B cell (primary cell): ENCODE results near the gene SRRM1. TPM values are rescaled to one million over a fixed set of nuclear protein-coding genes. Genes with fewer than 3 reads are reported as not detected.

Experiments
- ATAC-seq: fragments of 200-7000 bp; cut with Tn5 transposase; one replicate; pipeline ENCODE4 v1.10.0; 2021; ENCODE audit warnings: low read depth, mild to moderate bottlenecking, moderate number of reproducible peaks, moderate library complexity
- CTCF ChIA-PET: fragments of 350-600 bp; sonication (Branson Sonifier 250); formaldehyde crosslinking; loops from one replicate; lab custom pipeline; 2021; ENCODE audit warnings: antibody characterized with exemption, inconsistent platforms; lab: Charles Lee
- POLR2A ChIA-PET: fragments of 350-600 bp; sonication (Branson Sonifier 250); formaldehyde crosslinking; loops from one replicate; lab custom pipeline; 2021; ENCODE audit warnings: antibody characterized with exemption; lab: Charles Lee
- DNase-seq: peaks from one replicate; pipeline ENCODE4 v3.0.0; 2013
- H2AFZ ChIP-seq: 2 replicates; pipeline ENCODE4 v1.6.1; 2012; ENCODE audit warnings: mild to moderate bottlenecking, low read depth, low read length; ENCODE audit not compliant: insufficient read depth, poor library complexity, severe bottlenecking
- H3K27ac ChIP-seq, 2 donors: 1 replicate in 1 of 2; 2 replicates in 1 of 2; pipeline ENCODE4 v1.5.1; 2012 to 2013; ENCODE audit warnings: low read length in 2 of 2, mild to moderate bottlenecking in 2 of 2, moderate library complexity in 1 of 2
- H3K27me3 ChIP-seq, 4 experiments: fragments of 200-600 bp in 1 of 4; sonication (generic) in 1 of 4; replicated peaks in 1 of 4; 1 replicate in 2 of 4; 2 replicates in 2 of 4; pipeline versions ENCODE4 v1.6.1 to v1.7.0; 2013 to 2016; ENCODE audit warnings: low read length in 3 of 4, mild to moderate bottlenecking in 2 of 4, mixed read lengths in 1 of 4, moderate library complexity in 1 of 4; ENCODE audit not compliant: insufficient read depth in 4 of 4, control insufficient read depth in 3 of 4; ENCODE audit errors: control extremely low read depth in 1 of 4
- H3K36me3 ChIP-seq, 2 experiments: replicated peaks in 1 of 2; 1 replicate in 1 of 2; 2 replicates in 1 of 2; pipeline versions ENCODE4 v1.6.1 to v1.7.1; 2013; ENCODE audit warnings: low read length in 1 of 2; ENCODE audit not compliant: insufficient read depth in 2 of 2, control insufficient read depth in 1 of 2; ENCODE audit errors: control extremely low read depth in 1 of 2, extremely low read depth in 1 of 2
- H3K4me1 ChIP-seq, 2 donors: fragments of 200-600 bp in 1 of 2; sonication (generic) in 1 of 2; 1 replicate in 1 of 2; 2 replicates in 1 of 2; pipeline versions ENCODE4 v1.5.1 to v1.6.1; 2013 to 2017; ENCODE audit warnings: low read length in 2 of 2; ENCODE audit not compliant: control insufficient read depth in 2 of 2, insufficient read depth in 2 of 2
- H3K4me2 ChIP-seq: replicated peaks from 2 replicates; pipeline ENCODE3; 2012; ENCODE audit warnings: mild to moderate bottlenecking, low read depth, low read length; ENCODE audit not compliant: poor library complexity, severe bottlenecking
- H3K4me3 ChIP-seq, 5 experiments: fragments of 200-600 bp in 1 of 5; sonication (generic) in 1 of 5; 1 replicate in 3 of 5; 2 replicates in 2 of 5; pipeline versions ENCODE4 v1.5.1 to v1.7.0; 2011 to 2016; ENCODE audit warnings: low read length in 4 of 5, mild to moderate bottlenecking in 4 of 5, low read depth in 2 of 5, control low read depth in 1 of 5, moderate library complexity in 1 of 5; ENCODE audit not compliant: insufficient read depth in 1 of 5; ENCODE audit errors: control extremely low read depth in 1 of 5, extremely low read depth in 1 of 5
- H3K79me2 ChIP-seq: fragments of 200-600 bp; sonication (generic); one replicate; pipeline ENCODE4 v1.6.0; 2016; ENCODE audit warnings: low read length; ENCODE audit not compliant: control insufficient read depth, insufficient read depth
- H3K9ac ChIP-seq: fragments of 200-600 bp; sonication (generic); 2 replicates; pipeline ENCODE4 v1.6.1; 2017; ENCODE audit warnings: mild to moderate bottlenecking, low read length, moderate library complexity
- H3K9me3 ChIP-seq, 3 donors: one replicate each; pipeline versions ENCODE4 v1.6.1 to v1.7.1; 2013; ENCODE audit warnings: low read length in 2 of 3; ENCODE audit not compliant: control insufficient read depth in 2 of 3, insufficient read depth in 1 of 3; ENCODE audit errors: control extremely low read depth in 1 of 3
- H4K20me1 ChIP-seq: 2 replicates; pipeline ENCODE4 v1.6.0; 2012; ENCODE audit warnings: mild to moderate bottlenecking, low read length; ENCODE audit not compliant: insufficient read depth, control insufficient read depth, poor library complexity, severe bottlenecking
- H3K27ac Mint-ChIP-seq: one replicate; pipeline ENCODE4 v1.8.0; 2021; ENCODE audit warnings: mixed read lengths
- H3K27me3 Mint-ChIP-seq: one replicate; pipeline ENCODE4 v1.8.0; 2021; ENCODE audit warnings: mixed read lengths
- H3K4me1 Mint-ChIP-seq: one replicate; pipeline ENCODE4 v1.8.0; 2021; ENCODE audit warnings: mixed read lengths
- H3K4me3 Mint-ChIP-seq: one replicate; pipeline ENCODE4 v1.8.0; 2021; ENCODE audit warnings: mixed read lengths
- H3K9me3 Mint-ChIP-seq: one replicate; pipeline ENCODE4 v1.8.0; 2022; ENCODE audit warnings: mixed read lengths; ENCODE audit not compliant: insufficient read depth
- CTCF ChIP-seq: fragments of 200-600 bp; IDR thresholded peaks from one replicate; pipeline ENCODE4 v1.8.0; 2022; ENCODE audit warnings: antibody characterized with exemption, mild to moderate bottlenecking
- EZH2 ChIP-seq: IDR thresholded peaks from 2 replicates; pipeline ENCODE4 v1.6.1; 2012; ENCODE audit warnings: borderline replicate concordance, low read depth, mild to moderate bottlenecking, moderate library complexity, low read length; ENCODE audit not compliant: insufficient read depth, poor library complexity, severe bottlenecking
- WGBS: methylation state at CpG from one replicate; pipeline ENCODE4 v1.1.5; 2013; ENCODE audit warnings: missing lambda C conversion rate; ENCODE audit not compliant: insufficient coverage; 5-methylcytosine and 5-hydroxymethylcytosine counted together
- intact Hi-C: fragments of 100-400 bp; cut with micrococcal nuclease; formaldehyde crosslinking; loops from one replicate; pipeline ENCODE4 v1.10.0; 2022
- polyA plus RNA-seq: library from polyadenylated mRNA; depleted of rRNA; stranded (reverse); fragments of >200 nt; gene quantifications from 2 replicates; pipeline ENCODE4 v1.2.3, GENCODE V29; 2012
- total RNA-seq, 2 donors: library from RNA; stranded (reverse); fragments of 120-200 nt in 1 of 2; gene quantifications; 1 replicate in 1 of 2; 2 replicates in 1 of 2; pipeline versions ENCODE4 v1.2.3 to v1.2.4, GENCODE V29; 2013 to 2022

The SRRM1 gene
- total and polyA plus RNA-seq, 2 donors (not counting 1 experiment from before 2014, with no cell fraction given) = 88.5 to 238 TPM

GRCh38 chr1:24643363-24644099 is 429 bp downstream of the SRRM1 start:
- H3K9me3 Mint-ChIP-seq = no peaks in the 10 kb centered on the region
- Histone ChIP-seq H3K27me3 (no peaks in the 10 kb centered on the region), H4K20me1 (peaks cover 50% of the 10 kb centered on the region), H3K4me3 (peak overlapping the region; percentile 69 to 97 (median 89)), H3K4me1 (peaks cover 17 to 25% of the 10 kb centered on the region in 2 donors), H3K4me2 (peak overlapping the region; percentile 86), H3K36me3 (peaks cover 4 to 26% of the 10 kb centered on the region in 2 experiments), H2AFZ (peak overlapping the region; percentile 76), H3K9ac (peak overlapping the region; percentile 95), H3K9me3 (no peaks in the 10 kb centered on the region), H3K27ac (peak overlapping the region; percentile 84 to 93), H3K79me2 (peaks cover 56% of the 10 kb centered on the region)
- peaks cover 36% of the 10 kb centered on the region for H3K4me1 Mint-ChIP-seq
- ATAC-seq (peak; percentile 10), DNase-seq (no peak)
- no peaks in the 10 kb centered on the region for H3K27me3 Mint-ChIP-seq
- WGBS = under 1% methylated on average over 35 of the region's 53 CpGs
- intact Hi-C loops = loop anchor here (1.0 to 10.0 kb wide), 8 partner anchors 102 to 787 kb away; partner anchors contain the start of genes CLIC4, MACO1, NIPAL3 and RCAN3
- peak overlapping the region; percentile 96 for H3K4me3 Mint-ChIP-seq
- TF ChIP-seq CTCF (no peak), EZH2 (no peak)
- peak overlapping the region; percentile 99 for H3K27ac Mint-ChIP-seq
- ChIA-PET POLR2A (interaction anchor here (0.6 to 1.0 kb wide), 3 partner anchors 17 to 149 kb away, joined by 3 to 4 read pairs (median 4); no protein-coding TSS in a partner anchor), CTCF (interaction anchor here (1.5 to 2.4 kb wide), 5 partner anchors 45 to 453 kb away, joined by 3 to 7 read pairs (median 5); partner anchors contain the start of gene RUNX3)

DNA sequence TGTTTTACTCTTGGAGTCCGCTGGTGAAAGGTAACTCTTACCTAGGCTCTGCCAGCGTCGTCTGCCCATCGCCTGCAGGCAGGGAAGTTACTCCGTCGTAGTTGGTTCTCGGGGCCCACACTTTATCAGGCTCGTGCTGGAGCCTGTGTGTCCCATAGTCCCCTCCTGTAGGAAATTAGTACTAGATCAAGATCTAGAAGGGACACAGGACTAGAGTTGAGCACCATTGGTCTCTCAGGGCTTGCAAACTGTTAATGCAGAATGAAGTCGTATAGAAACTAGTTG is 940 bp downstream of the SRRM1 start:
- H3K4me2 ChIP-seq = peak overlapping the region; percentile 86
- peaks cover 4 to 31% of the 10 kb centered on the region in 2 experiments for H3K36me3 ChIP-seq
- peaks cover 55% of the 10 kb centered on the region for H4K20me1 ChIP-seq
- ChIA-PET CTCF (interaction anchor here (1.5 to 2.4 kb wide), 2 partner anchors 45 to 188 kb away, joined by 5 to 7 read pairs; no protein-coding TSS in a partner anchor), POLR2A (no interaction called here)
- peaks cover 17 to 25% of the 10 kb centered on the region in 2 donors for H3K4me1 ChIP-seq
- Mint-ChIP-seq H3K27ac (peak overlapping the region; percentile 99), H3K4me1 (peaks cover 36% of the 10 kb centered on the region), H3K4me3 (peak overlapping the region; percentile 96), H3K27me3 (no peaks in the 10 kb centered on the region), H3K9me3 (no peaks in the 10 kb centered on the region)
- no peaks in the 10 kb centered on the region for H3K9me3 ChIP-seq
- peaks cover 61% of the 10 kb centered on the region for H3K79me2 ChIP-seq
- H3K9ac ChIP-seq = peak overlapping the region; percentile 95
- 0% methylated on average over 8 of the region's 9 CpGs for WGBS
- ATAC-seq (no peak), DNase-seq (no peak)
- no peak overlapping the region for H2AFZ ChIP-seq
- peak overlapping the region; percentile 84 to 93 for H3K27ac ChIP-seq
- intact Hi-C loops = loop anchor here (5.0 to 10.0 kb wide), 2 partner anchors 662 to 691 kb away; partner anchors contain the start of genes SRSF10 and TMEM50A
- H3K27me3 ChIP-seq = no peaks in the 10 kb centered on the region
- TF ChIP-seq CTCF = no peak
- TF ChIP-seq EZH2 = no peak
- peak overlapping the region; percentile 69 to 97 (median 89) for H3K4me3 ChIP-seq
